T-helper 2 cell treated with Interferon-gamma antibody and Interleukin-4, amounts not matched to agents 100 ng/mL and 5 ng/mL, for 36 hours (primary cell): Measurements from ENCODE around the gene SLC27A1. TPM values are rescaled to one million over a fixed set of nuclear protein-coding genes. Genes with fewer than 3 reads are reported as not detected.

Experiments used
- intact Hi-C: fragments of 100-400 bp; cut with micrococcal nuclease; formaldehyde crosslinking; loops from one replicate; pipeline ENCODE4 v1.15.1; 2023
- total RNA-seq: library from RNA; stranded (reverse); gene quantifications from 2 replicates; pipeline ENCODE4 v1.2.3, GENCODE V29; 2022

SLC27A1 gene
- total RNA-seq, 1 donor from 2014 or later: 1.7 TPM

DNA sequence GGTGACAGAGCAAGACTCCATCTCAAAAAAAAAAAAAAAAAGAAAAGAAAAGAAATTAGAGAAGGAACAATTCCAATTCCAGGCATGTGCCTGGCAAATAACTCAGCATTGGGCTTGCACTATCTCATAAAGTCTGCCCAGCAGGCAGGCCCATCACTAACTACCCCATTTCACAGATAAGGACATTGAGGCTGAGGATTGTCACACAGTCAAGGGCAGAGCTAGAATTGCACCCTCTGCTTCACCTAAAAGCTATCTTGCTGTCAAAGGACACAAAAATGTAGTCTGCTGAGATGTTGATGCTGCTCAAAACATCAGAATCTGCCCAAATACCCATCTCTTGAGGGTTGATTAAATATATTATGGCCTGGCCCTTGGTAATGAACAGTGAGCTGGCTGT, 64.4 kb downstream of the SLC27A1 start:
- intact Hi-C loops: no loop called here

DNA sequence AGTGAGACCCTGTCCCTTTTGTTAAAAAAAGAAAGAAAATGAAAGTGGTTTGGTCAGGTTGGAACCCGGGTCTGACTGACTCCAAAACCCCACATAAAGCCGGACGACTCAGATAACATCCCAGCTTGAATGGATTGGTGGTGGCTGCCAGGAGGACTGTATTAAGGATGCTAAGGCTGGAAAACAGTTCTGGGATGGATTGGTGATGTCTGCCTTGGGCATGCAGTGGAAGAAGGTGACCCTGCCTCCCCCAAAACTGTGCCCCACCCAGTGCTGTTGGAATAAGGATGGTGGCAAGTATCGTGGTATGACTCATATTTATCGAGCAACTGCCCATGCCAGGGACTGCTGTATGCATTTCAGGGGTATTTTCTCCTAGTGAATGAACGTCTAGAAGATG, 66.6 kb downstream of the SLC27A1 start:
- intact Hi-C loops: no loop called here

DNA sequence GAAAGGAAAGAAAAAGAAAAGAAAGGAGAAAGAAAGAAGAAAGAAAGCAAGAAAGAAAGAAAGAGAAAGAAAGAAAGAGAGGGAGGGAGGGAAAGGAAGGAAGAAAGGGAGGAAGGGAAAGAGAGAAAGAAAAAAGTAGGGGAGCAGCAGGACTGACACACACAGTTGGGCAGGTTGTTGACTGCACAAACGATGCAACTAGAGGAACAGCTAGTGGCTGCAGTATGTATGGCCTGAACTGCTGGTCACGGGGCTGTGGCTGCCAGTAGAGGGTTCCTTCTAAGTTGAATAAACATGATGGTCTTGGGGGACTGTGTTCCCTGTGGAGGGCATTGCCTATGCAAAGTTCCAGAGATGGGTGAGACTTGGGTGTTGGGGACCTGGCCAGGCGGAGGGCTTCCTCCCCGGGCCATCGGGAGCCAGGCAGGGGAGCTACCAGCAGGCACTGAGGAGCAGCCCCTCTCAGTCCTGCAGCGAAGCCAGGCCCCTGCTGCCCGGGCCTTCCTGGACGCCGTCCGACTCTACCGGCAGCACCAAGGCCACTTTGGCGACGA, 68.4 kb downstream of the SLC27A1 start:
- intact Hi-C loops: loop anchor here (1.0 kb wide), 1 partner anchor 17 kb away; the partner anchor contains the start of gene COLGALT1

DNA sequence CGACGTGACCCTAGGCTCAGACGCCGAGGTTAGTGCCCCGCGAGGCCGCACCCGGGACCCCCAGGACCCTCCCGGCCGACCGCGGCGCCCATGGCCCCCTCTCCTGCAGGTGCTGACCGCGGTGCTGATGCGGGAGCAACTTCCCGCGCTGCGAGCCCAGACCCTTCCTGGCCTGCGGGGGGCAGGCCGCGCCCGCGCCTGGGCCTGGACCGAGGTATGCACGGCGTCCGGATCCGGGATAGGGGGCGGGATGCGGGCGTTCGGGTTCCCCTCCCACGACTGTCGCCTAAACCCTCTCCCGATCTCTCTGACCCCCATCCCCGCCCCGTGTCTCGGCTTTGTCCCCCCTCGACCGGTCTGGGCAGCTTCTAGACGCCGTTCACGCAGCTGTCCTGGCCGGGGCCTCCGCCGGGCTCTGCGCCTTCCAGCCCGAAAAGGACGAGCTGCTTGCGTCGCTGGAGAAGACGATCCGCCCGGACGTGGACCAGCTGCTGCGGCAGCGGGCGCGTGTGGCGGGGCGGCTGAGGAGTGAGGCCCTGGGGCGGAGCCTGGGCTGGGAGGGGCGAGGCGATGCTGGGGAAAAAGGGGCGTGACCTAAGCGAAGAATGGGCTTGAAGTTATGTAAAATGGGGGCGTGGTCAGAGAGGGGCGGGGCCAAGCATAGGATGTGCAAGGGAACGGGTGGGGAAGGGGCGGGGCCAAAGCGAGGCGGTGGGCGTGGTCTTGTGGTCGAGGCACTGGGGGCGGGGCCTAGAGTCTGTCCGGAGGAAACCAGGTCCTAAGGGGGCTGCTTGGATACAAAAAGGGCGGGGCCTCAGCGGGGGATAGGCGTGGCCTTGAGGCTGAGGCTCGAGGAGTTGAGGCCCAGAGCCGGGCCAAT, 69.2 kb downstream of the SLC27A1 start:
- intact Hi-C loops: loop anchor here (1.0 kb wide), 1 partner anchor 16 kb away; the partner anchor contains the start of gene COLGALT1

DNA sequence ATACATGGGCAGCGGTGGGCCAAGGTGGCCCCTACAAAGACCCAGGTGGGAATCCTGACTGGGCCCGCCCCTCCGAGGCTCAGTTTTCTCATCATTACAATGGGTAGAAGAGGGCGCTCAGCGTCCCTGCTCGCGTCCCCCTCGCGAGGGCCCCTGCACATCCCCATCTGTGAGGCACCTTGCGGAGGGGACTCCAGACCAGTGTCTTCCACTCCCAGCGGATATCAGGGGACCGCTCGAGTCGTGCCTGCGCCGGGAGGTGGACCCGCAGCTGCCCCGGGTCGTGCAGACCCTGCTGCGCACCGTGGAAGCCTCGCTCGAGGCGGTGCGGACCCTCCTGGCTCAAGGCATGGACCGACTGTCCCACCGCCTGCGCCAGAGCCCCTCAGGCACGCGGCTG, 69.8 kb downstream of the SLC27A1 start:
- intact Hi-C loops: no loop called here

DNA sequence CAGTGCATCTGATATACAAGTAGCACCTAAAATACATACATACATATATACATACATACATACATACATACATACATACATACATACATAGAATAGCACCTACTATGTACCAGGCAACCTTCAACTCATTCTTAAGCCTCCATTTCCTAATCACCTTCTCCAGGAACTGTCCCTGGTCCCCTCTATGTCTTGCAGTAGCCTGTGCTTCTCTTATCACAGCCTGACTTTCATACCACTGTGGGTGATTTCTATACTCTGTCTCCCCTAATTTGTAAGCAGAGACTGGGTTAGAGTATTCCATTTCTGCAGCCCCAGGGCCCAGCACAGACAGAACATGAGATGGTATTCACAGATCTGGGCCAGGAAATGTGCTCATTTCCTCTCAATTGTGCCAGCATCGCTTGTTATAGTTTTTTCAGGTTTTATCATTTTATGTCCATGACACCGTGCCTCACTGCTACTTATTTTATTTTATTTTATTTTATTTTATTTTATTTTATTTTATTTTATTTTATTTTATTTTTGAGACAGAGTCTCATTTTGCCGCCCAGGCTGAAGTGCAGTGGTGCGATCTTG, 70.9 kb downstream of the SLC27A1 start:
- intact Hi-C loops: no loop called here

DNA sequence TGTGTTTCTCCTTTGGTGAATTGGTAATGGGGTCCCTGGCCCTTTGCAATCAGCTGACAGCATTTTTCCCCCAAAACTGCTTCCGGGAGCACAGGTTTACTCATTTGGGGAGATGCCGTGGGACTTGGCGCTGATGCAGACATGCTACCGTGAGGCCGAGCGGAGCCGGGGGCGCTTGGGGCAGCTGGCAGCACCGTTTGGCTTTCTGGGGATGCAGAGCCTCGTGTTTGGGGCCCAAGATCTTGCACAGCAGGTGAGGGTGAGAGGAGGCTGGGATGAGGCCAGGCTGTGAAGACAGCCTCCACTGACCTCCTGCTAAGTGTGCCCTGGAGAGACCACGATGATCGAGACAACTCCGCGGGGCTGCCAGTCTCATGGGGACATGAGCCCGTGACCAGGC, 71.7 kb downstream of the SLC27A1 start:
- intact Hi-C loops: no loop called here

DNA sequence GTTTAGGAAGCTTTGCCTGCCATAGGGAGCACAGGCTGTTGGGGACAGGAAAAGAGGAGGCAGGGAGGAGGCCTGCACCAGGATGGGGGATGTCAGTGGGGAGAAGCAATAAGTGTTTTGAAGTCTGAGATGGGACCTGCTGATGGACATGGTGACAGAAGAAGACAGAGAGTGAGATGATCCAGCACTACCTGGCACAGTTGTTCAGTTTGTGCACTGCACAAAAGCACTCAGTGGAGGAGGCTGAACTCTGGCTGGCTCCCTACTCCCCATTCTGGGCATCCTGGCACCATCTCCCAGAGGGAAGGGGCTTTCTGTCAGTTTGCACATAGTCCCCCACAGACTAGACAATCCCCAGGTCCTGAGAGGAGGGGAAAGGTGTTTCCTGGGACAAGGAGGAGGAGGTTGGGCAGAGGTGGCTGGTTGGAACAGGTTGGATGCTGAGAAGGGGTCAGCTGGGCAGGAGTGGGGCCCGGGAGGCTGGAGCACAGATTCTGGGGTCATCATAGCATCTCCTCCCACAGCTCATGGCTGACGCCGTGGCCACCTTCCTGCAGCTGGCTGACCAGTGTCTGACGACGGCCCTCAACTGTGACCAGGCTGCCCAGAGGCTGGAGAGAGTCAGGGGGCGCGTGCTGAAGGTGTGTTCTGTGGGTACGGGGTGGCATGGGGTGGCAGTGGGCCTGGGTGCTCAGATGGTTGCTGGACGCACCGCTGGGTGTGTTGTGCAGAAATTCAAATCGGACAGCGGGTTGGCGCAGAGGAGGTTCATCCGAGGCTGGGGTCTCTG, 72.7 kb downstream of the SLC27A1 start:
- intact Hi-C loops: no loop called here

DNA sequence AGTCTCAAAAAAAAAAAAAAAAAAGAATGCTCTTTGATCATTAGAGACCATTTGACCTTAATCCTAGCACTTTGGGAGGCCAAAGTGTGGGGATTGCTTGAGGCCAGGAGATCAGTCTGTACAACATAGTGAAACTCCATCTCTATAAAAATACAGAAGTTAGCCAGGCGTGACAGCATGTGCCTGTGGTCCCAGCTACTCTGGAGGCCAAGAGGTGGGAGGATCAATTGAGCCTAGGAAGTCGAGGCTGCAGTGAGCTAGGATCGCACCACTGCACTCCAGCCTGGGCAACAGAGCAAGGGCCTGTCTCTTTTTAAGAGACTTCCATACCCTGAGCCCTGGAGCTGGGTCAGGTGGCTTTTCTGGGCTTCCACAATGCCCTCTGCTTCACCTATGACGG, 73.7 kb downstream of the SLC27A1 start:
- intact Hi-C loops: no loop called here

DNA sequence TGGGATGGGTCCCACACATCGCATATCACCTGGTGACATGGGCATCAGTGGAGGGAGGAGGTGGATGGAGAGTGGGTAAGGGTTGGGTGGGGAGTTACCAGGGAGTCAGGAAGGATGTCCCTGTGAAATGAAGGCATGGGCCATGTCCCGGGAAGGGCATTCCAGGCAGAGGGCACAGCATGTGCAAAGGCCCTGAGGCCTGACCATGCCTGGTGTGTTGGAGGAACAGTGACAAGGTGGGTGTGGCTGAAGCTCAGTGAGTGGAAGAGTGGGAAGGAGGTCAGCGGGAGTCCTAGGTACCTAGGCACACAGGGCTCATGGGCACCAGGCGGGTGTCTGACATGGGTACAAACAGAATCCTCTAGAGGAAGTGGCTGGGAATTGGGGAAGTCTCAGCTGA, 74.1 kb downstream of the SLC27A1 start:
- intact Hi-C loops: no loop called here

DNA sequence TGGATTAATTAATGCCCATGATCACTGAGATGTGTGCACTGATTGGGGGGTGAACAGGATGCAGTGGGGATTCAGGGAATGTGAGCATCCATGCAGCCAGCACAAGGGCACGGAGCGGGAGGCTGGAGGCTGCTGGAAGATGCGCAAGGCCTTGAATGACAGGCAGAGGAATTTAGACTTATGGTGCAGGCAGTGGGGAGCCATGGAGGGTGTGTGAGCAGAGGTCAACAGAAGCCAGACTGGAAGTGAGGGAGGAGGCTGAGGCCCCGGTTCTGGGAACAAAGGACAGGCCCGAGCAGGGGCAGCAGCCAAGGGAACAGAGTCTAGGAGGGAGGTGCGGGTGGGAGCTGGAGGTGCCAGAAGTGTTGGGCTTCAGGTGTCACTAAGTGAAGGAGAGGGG, 77.8 kb downstream of the SLC27A1 start:
- intact Hi-C loops: no loop called here

DNA sequence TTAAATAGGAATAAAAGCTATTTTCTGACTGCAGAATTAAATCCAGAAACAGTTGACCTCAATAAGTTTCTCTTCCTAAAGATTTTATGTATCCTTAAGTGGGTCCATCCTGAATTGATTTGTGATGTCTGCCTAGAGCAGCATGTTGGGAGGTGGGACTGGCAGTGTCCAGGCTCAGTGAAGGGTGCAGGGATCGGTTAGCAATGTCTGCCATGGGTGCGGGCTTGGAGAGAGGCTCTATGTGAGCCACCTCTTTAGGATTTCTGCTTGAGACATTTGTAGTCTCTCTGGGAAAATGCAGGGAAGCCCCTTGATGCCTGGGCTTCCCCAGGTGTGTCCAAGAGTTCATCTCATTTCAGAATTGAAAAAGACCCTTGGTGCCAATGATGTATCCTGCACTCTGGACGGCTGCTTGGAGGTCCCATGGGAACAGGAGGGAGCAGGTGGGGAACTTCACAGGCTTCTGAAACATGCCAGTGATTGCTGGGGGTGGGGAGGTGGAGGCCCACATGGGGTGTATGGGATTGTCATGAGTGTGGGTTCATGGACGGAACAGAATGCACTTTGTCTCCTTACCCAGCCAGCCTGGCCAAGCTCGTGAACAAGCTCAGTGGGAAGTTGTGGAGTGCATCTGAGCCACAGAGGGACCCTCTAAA, 78.9 kb downstream of the SLC27A1 start:
- intact Hi-C loops: no loop called here

DNA sequence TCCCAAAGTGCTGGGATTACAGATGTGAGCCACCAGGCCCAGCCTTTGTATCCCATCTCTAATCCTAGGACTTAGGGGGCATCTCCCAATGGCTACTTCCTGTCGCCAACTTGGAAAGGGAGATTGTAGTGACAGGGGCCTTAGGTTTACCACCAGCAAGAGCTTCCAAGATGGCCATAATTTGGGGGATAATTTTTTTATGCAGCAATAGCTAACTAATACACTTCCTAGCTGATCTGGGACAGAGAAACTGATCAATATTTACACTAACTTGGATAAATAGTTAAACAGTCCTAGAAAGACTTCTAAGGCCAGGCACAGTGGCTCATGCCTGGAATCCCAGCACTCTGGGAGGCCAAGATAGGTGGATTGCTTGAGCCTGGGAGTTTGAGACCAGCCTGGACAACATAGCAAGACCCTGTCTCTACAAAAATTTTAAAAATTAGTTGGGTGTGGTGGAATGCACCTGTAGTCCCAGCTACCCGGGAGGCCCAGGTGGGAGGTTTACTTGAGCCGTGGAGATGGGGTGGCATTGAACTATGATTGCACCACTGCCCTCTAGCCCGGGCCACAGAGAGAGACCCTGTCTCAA, 79.8 kb downstream of the SLC27A1 start:
- intact Hi-C loops: loop anchor here (10.0 kb wide), 1 partner anchor 195 kb away; no protein-coding TSS in a partner anchor

DNA sequence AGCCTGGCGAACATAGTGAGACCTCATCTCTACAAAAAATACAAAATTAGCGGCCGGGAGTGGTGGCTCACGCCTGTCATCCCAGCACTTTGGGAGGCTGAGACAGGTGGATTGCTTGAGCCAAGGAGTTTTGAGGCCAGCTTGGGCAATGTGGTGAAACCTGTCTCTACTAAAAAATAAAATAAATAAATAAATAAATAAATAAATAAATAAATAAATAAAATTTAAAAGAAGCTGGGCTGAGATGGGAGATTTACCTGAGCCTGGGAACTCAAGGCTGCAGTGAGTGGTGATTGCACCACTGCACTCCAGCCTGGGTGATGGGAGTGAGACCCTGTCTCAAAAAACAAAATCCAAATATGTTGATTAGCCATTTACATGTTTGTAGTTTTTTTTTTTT, 82.4 kb downstream of the SLC27A1 start:
- intact Hi-C loops: loop anchor here (10.0 kb wide), 1 partner anchor 192 kb away; no protein-coding TSS in a partner anchor

DNA sequence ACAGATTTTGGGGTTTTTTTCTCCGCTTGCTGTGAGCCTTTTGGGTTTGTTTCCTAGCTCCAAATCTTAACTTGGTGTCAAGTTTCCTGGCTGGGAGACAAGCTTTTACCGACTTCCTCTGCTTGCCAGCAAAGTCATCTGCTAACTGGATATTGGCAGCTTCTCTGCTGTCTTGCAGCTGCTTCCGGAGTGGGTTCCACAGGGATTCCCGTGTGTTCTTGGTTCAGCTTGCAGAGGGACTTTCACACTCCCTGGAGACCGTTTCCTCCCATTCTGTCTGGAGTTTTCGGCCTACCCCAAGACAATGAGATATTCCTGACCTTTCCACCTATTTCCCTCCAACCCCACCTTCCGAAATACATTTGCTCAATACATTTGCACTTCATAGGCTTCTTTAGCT, 82.9 kb downstream of the SLC27A1 start:
- intact Hi-C loops: loop anchor here (10.0 kb wide), 1 partner anchor 192 kb away; no protein-coding TSS in a partner anchor

DNA sequence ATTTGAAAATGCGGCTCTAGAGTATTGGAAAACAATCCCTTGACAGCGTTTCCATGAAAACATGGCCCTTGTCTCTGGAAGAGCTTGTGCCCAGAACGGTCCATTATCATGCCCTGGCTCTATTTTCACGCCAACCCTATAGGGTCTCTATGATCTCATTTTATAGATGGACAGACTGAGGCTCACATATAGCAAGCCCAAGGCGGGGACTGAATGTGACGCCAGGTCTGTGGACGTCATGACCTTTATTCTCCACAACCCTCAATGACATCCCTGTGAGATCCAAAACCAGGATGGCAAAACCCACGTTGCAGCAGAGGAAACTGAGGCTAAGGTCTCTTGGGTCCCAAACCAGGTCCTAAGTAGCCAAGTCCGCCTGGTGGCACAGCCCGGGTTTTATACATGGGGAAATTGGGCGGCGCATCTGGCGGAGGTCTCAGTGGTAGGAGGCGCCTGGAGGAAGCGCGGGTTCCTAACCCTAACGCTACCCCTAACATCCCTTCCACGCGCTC, 84.7 kb downstream of the SLC27A1 start:
- intact Hi-C loops: loop anchor here (1.0 to 10.0 kb wide), 3 partner anchors 16 to 190 kb away; no protein-coding TSS in a partner anchor

DNA sequence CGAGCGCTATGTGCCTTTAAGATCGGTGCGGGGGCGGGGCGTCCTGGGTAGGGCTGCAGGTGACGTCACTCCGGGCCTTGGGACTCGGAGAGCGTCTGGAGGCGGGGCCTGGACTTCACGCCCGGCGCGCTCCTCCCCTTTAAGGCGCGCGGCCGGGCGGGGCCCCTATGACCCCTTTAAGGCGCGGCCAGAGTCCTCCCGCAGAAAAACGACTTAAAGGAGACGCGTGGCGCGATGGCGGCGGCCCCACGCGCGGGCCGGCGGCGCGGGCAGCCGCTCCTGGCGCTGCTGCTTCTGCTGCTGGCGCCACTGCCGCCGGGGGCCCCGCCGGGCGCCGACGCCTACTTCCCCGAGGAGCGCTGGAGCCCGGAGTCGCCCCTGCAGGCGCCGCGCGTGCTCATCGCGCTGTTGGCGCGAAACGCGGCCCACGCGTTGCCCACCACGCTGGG, 85.2 kb downstream of the SLC27A1 start, which contains the start of gene COLGALT1:
Gene COLGALT1 (plus strand): TSS at position 170 of the 449 bp plus-strand sequence. CDS start 65 bp downstream, at position 235.
- intact Hi-C loops: loop anchor here (1.0 to 10.0 kb wide), 3 partner anchors 16 to 189 kb away; no protein-coding TSS in a partner anchor
